Esophagus squamous epithelium (tissue), 4 donors: ENCODE data around the gene RBCK1.

Experiments
- CTCF ChIP-seq, 6 experiments: fragments of 450-650 bp in 4 of 6; fragments of 200-600 bp in 2 of 6; sonication (generic) in 2 of 6; IDR thresholded peaks; one replicate each; pipeline ENCODE4 v1.5.1; 2016 to 2019; ENCODE audit warnings: antibody characterized with exemption in 6 of 6, mild to moderate bottlenecking in 4 of 6, moderate library complexity in 4 of 6
- POLR2A ChIP-seq, 4 donors: fragments of 450-650 bp; IDR thresholded peaks; one replicate each; pipeline ENCODE4 v1.6.1; 2017; ENCODE audit warnings: antibody characterized with exemption in 4 of 4, mild to moderate bottlenecking in 4 of 4, moderate library complexity in 3 of 4

- no peak for TF ChIP-seq CTCF (IDR thresholded peaks at IDR 0.05)
- no peak for TF ChIP-seq POLR2A (IDR thresholded peaks at IDR 0.05)
Observed at GRCh38 chr20:469746-470490, 61.8 kb downstream of the RBCK1 start.
